HG02610 (cell line): ENCODE results near the gene AKR1C1.
"Not testable (repeated sequence)": the region's sequence is repeated elsewhere in the genome, so short reads cannot be mapped to it uniquely, and the experiment has no call there.

Experiments used
- ATAC-seq: cut with Tn5 transposase; IDR thresholded peaks from one replicate; pipeline ENCODE4 v1.9.1; 2021; ENCODE audit warnings: mild to moderate bottlenecking, moderate library complexity; ENCODE audit not compliant: unreplicated experiment

AKR1C1 gene

DNA sequence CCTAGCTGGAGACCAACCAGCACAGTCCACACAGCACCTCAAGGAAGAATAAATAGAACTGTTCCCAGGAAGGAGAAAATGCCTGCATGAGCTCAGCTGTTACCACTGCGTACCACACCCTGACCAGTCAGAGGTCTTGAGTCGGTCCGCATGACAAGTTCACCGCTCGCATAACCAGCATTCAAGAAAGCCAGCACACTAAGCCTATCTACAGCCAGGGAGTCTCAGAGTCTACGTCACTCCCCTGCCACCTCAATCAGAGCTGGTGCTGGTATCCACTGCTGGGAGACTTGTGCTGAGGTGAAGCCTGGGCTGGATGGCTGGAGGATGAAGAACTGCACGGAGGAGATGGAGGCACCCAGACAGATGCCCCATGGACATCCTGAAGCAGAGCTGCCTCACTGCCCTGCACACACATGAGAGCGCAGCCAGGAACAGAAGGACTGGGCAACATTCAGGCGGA is 19.6 kb downstream of the AKR1C1 start:
- ATAC-seq: no peak

DNA sequence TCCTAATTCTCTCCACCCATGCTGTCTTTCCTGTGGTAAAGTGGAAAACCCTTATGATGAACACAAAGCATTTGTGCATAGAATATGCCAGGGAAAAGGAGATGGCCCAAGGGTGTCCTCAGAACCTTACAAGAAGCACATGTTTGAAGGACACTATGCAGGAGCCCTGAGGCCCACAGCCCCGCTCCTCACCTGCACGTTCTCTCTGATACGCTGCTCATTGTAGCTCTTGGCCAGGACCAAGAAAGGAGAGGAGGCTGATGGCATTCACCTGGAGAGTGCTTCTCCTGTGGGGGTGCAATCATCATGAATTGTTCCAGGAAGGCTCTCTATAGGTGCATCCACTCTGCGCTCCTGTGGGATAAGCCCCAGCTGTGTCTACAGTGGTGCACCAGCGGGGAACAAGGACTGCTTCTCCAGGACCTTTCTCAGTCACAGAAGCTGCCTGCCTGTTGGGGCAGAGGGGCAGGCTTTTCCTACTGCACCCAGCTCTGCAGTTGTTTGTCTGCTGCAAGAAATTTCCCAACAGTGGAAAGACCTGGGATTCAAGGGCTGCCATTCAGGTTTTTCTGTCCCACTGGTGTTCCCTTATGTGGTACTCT is 20.5 kb downstream of the AKR1C1 start:
- no peak for ATAC-seq

DNA sequence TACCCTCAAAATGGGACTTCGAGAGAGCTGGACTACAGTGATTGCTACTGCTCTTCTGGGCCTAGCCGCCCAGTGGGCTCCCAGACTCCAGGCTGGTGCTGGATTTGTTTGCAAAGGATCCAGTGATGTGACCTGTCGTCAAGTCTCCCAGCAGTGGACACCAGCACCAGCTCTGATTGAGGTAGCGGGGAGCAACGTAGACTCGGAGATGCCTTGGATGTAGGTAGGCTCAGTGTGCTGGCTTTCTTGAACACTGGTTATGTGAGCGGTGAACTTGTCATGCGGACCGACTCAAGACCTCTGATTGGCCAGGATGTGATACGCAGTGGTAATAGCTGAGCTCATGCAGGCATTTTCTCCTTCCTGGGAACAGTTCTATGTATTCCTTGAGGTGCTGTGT is 21.0 kb downstream of the AKR1C1 start:
- no peak for ATAC-seq

DNA sequence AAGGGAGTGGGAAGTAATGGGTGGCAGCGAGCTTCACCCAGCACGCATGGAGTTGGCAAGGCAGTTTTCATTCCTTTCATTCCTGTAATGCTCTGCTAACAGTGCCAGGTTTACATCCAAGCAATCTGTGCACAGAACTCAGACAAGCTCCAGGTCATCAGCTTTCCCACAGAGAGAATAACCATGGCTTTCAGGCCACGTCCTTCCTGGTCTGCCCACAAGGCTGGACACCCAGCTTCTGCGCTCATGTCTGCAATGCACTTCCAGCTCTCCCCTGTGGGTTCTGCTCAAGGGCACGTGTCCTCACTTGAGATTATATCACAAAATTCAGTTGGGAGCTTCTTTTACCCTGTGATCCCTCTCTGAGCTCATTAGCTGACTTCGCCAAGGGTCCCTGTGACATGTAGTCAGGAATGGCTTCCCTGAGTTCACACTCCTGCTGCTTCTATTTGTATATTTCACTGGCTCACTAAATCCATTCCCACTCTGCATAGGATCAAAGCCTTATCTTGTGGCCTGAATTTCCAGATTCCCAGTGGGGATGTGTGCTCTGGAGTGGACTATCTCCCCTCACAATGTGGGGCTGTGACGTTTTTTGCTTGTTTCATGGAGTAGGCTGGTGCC is 21.9 kb downstream of the AKR1C1 start:
- no peak for ATAC-seq

DNA sequence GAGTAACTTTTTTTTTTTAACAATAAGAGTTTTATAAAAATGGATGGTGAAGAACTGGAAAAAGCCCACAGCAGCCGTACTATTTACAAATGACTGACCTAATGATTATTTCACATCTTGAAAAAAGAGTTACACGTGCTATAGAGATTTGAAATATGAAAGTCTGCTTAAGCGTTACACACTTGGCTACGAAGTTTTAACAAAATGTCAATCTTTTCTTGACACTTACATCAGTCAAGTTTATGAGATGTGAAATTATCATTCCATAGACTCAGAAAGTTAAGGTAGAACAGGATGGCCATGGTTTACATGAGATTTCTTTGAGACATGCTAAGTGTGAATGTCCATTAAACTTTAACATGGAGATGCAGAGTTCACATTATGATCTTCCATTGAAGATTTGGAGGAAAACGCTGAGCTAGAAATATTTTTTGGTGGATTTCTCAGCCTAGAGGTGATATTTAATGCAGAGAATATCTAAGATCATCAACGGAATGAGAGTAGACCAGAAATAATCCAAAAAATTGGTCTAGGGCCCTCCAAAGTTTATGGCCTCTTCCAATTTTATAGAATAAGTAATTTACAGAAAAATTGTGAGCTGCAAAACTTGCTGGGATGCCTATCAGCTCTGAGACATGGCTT is 24.9 kb downstream of the AKR1C1 start:
- ATAC-seq: not testable (repeated sequence)

DNA sequence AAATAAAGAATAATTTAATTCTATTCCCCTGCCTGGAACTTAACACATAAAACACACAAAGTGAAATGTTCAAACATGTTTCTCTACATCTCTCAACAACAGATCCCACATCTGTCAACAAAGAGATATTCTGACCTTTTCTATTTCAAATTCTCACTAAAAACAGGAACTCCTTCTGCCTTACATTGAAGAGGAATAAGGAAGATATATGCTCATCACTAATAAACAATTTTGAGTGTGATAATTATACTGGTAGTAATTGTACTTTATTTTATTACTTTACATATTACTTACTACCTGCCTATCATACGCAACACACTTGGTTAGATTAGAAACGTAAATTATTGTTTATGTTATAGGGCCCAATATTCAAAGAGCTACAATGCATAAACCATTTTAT is 27.0 kb downstream of the AKR1C1 start:
- no peak for ATAC-seq

DNA sequence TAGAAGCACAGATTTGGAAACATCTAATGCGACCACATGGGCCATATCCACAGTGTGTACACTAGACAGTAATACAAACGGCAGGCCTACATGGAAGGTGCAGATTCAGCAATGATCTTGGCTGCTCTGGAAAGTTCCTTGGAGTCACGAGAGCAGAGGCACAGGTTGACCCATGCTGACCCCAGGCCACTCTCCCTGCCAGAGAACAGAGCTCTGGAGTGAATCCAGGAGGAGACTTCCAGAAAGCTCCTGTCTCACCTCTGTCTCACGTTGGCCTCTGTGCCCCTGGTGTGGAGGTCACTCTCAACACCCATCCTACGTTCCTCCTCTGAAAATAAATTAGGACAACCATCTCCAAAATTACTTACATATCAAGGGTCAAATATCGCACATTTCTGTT is 28.2 kb downstream of the AKR1C1 start:
- not testable (repeated sequence) for ATAC-seq

DNA sequence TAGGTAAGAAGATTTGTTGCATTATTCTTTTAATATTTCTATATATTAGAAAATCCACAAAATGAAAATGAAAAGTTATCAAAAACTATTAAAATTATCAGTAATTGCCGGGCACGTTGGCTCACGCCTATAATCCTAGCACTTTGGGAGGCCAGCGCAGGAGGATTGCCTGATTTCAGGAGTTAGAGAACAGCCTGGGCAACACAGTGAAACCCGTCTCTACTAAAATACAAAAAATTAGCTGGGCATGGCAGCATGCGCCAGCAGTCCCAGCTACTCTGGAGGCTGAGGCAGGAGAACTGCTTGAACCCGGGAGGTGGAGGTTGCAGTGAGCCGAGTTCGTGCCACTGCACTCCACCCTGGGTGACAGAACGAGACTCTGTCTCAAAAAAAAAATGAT is 29.3 kb downstream of the AKR1C1 start:
- not testable (repeated sequence) for ATAC-seq

DNA sequence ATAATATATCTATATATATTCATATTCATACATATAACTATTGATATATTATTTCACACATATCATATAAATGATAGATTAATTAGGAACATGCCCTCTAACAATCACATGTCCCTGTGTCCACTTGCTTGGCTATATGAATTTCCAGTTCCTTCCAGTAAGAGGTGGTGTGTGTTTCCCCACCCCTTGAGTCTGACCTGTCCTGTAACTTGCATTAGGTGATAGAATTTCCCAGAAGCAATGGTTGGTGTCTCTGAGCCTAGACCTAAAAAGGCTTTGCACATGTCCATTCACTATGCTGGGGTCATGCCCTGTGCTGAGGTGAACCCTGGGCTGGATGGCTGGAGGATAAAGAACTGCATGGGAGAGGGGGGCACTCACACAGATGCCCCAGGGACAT is 31.0 kb downstream of the AKR1C1 start:
- not testable (repeated sequence) for ATAC-seq

DNA sequence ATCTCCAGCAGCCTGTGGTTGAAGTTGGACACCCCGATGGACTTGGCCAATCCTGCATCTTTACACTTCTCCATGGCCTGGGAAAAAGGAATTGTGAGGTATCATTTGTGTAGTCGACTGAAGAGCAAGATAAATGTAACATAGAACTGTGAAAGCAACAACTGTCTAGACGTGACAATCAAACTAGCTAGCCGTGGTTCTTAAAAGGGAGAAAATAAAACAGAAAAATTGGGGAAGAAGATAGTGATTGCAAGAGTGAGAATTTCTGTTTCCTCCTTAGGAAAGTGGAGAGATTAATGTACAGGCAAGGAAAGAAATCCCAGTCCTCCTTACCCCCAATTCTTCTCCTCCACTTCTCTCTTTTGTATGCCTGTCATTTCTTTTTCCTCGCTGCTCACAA is 35.5 kb downstream of the AKR1C1 start:
- ATAC-seq: no peak

DNA sequence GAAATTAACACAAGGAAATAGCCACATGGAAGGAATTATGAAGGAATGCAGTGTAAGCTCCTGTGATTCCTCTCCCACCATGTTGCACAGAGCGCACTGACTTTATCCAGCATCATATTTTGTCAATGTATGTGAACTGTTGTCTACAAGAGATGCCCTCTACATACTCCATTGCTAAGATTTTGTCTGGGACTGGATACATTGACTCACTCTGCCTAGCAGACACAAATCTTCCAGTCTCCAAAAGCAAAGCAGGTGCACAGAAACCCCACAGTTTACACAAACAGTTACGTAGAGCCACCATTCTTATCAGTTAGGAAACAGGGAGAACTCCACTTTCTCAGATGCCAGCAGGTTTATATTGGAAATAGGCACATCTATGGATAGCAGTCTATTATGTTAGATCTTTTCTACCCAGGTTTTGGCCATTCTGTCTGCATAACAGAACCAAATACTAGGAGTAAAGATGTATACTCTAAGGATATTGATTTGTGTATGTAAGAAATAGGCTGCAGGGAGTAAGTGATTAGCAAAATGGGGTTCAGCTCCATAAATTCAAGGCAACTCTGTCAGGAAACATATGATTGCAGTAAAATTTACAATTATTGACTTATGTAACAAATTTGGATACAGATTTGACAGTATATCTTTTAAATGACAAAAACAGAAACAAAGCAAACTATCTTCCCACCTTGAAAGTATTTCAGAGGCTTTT is 39.0 kb downstream of the AKR1C1 start:
- no peak for ATAC-seq

DNA sequence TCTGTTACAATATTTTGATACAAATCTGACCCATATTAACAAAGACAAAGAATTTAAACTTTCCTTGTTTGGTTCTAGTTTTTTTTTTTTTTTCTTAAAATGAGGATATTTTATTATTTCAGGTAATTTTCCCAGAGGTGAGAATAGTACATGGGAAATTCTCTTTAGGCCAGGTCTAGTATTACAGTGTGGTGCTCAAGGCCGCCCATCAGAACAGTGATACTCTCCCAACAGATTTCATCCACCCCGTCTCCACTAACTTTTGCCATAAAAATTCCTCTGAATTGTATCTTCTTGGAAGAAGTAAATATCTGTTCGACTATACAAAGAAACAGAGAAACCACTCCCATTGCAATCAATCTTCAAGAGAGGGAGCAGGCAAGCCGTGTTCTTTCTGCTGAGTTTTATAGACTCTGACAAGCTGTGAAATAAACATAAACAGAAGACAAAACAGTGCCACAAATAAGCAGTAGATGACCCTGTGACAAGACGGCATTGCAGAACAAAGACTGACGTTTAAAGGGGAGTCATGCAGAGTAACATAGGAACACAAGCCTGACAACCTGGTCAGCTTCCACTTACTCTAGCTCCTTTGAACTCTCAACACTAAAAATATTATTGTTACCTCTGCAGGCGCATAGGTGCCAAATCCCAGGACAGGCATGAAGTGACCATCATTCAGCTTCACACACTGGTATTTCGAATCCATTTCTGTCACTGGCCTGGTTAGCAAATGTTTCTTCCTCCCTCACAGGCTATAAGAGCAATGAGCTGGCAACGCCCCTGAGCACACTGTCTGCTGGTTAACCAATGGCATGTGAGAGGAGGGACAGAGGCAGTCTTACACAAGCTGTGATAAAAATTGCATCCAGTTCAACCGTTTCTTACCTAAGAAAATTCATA is 40.2 kb downstream of the AKR1C1 start, which contains the start of gene AKR1C2:
AKR1C2 (minus strand) TSS at position 731 of the 903 bp plus-strand sequence; CDS start at position 709, 22 bp downstream.
- ATAC-seq: not testable (repeated sequence)

DNA sequence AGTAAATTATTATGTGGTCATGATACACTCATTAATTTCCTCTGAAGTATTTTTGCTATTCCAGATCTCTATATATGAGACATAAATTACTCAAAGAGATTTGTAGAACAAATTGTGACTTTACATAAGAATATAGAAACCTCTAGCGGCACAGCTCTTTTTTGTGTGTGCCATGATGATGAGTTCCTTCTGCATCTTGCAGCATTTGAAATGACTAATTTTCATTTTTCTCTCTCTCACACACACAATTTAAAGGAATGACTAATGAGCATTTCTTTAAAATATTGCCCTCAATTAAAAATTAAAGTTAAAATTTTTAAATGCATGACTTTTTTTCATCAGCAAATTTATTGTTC is 40.8 kb downstream of the AKR1C1 start:
- not testable (repeated sequence) for ATAC-seq

DNA sequence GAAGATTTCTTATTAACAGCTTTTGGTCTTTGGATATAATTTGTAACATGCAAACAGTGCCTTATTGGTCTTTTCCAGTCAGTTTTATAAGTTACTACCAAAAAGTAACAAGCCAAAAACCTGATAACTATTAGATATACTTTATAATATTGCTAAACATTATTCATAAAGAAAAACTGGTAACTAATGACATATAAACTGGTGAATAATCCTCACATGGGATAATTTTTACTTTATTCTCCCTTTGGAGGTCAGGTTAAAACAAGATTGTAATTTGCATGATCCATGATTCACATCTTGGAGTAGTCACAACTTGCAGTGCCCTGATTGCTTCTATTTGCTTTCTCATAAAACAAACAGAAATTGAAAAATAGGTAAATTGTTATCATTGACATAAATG is 41.3 kb downstream of the AKR1C1 start:
- not testable (repeated sequence) for ATAC-seq

DNA sequence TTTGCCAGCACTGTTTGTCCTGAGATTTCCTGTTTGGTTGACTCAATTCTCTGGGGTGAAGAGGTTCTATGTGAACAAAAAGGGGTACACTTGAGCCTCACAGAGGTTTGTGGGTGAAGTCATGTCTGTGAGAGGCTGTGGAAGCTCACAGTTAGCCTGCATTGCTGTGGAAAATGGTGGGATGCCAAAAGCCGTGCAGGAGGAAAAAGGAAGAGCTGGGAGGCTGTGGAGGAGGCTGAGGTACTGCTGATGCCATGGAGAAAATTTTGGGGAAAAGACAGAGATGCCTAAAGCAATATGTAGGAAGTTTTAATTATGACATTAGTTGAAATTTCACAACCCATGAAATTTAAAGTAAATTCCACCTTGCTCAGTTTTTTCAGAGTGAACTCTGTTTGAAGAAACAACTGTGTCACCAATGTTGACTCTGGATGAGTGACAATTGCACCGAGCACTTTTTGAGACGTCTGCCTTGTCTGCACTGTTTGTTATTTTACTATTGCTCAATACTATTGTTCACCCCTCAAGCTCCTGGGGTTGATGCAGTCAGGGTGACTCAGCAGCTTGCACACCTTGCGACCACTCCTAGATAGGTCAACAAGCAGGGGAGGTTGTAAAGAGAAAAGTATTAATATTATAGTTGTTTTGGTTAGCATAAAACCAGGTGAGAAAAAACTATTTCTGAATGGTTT is 45.8 kb downstream of the AKR1C1 start:
- not testable (repeated sequence) for ATAC-seq

DNA sequence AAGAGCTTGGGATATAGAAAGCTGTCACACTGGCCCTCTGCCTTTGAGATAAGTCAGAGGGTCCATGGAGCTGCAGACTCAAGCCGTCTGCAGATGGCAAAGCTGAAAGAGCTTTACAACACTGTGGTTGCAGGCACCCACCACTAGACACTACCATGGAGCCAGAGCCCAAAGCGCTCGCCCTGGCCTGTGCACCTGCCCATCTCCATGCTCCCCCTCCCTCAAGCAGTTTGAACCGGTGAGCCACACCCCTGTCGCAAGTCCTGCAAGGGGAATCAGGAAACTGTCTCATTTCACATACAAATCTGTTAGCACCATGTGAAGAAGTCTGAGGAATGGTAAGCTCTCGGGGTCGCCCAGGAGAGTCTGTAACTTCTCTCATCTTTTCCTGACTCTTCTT is 46.8 kb downstream of the AKR1C1 start:
- ATAC-seq: not testable (repeated sequence)

DNA sequence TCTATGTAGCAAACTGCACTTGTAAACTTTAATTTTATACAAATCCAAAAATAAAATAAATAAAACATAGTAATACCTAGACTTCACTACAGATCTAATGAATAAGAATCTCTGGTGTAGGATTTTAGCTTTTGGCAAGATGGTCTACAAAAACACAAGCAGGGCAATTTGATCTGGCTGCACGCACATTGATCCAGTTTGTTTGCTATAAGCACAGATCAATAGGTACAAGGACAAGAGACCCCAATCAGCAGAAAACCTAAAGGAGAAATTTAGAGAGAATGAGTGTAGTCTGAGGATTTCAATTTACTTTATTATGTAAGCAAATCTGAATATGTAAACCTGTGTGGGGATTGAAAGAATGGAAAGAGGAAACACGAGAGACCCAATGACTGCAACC is 48.2 kb downstream of the AKR1C1 start:
- not testable (repeated sequence) for ATAC-seq

DNA sequence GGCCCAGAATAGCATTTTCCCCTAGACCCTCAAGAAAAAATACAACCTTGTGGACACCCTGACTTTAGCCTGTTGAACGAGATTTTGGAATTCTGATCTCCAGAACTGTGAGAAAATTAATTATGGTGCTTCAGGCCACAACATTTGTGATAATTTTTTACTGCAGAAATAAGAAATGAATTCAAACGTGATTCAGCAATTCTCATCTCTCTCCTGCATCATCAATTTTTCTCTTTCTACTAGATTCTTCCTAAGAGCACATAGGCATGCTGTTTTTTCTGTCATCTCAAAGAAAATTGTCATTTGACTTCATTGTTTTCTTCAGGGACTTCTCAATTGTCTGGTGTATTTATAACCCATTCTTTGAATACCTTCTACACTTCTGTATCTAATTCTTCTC is 49.4 kb downstream of the AKR1C1 start:
- no peak for ATAC-seq

DNA sequence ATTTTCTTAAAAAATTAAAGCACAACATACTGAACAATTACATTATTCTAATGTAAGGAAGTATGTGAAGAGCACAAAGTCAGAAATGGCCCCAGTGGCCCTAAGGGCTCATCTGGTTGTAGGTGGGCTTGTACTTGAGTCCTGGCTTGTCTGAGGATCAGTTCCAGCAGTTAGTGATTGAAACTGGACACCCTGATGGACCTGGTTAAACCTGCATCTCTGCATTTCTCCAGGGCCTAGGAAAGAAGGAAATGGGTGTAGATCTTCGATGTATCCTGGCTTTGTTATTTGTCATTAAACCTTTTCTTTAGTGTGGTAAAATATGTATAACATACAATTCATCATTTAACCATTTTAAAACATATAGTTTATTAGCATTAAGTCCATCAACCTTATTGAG is 50.2 kb downstream of the AKR1C1 start:
- no peak for ATAC-seq
